Natural killer cell (primary cell): ENCODE data around the gene DDX54. TPM values are rescaled to one million over a fixed set of nuclear protein-coding genes. Genes with fewer than 3 reads are reported as not detected.

Experiments used
- ATAC-seq, 3 donors: fragments of 150-1000 bp in 2 of 3; fragments of 200-7000 bp in 1 of 3; cut with Tn5 transposase; 1 replicate in 1 of 3; 2 replicates in 2 of 3; pipeline ENCODE4 v1.10.0; 2021; ENCODE audit warnings: mild to moderate bottlenecking in 2 of 3, moderate library complexity in 2 of 3
- DNase-seq, 2 donors: peaks; one replicate each; pipeline versions ENCODE4 v3.0.0 to v3.0.0-alpha.2; 2013 to 2021; ENCODE audit warnings: mixed read lengths in 1 of 2
- H3K27ac ChIP-seq: one replicate; pipeline ENCODE4 v1.5.1; 2013; ENCODE audit warnings: mild to moderate bottlenecking, low read length
- H3K27me3 ChIP-seq: one replicate; pipeline ENCODE4 v1.6.1; 2013; ENCODE audit warnings: low read length; ENCODE audit not compliant: control insufficient read depth, insufficient read depth
- H3K36me3 ChIP-seq: one replicate; pipeline ENCODE4 v1.6.1; 2013; ENCODE audit warnings: low read length; ENCODE audit not compliant: control insufficient read depth, insufficient read depth
- H3K4me1 ChIP-seq: one replicate; pipeline ENCODE4 v1.6.1; 2013; ENCODE audit warnings: low read length; ENCODE audit not compliant: control insufficient read depth, insufficient read depth
- H3K4me3 ChIP-seq: one replicate; pipeline ENCODE4 v1.5.1; 2013; ENCODE audit warnings: low read length
- H3K9me3 ChIP-seq: one replicate; pipeline ENCODE4 v1.6.1; 2013; ENCODE audit warnings: low read length; ENCODE audit not compliant: control insufficient read depth, insufficient read depth
- H3K27ac Mint-ChIP-seq, 2 donors: one replicate each; pipeline ENCODE4 v1.8.0; 2022; ENCODE audit warnings: mild to moderate bottlenecking in 2 of 2, mixed read lengths in 2 of 2, moderate library complexity in 1 of 2
- H3K27me3 Mint-ChIP-seq, 2 donors: one replicate each; pipeline ENCODE4 v1.8.0; 2022; ENCODE audit warnings: low read depth in 2 of 2, mixed read lengths in 2 of 2
- H3K36me3 Mint-ChIP-seq: one replicate; pipeline ENCODE4 v1.8.0; 2022; ENCODE audit warnings: mixed read lengths
- H3K4me1 Mint-ChIP-seq, 2 donors: one replicate each; pipeline ENCODE4 v1.8.0; 2022; ENCODE audit warnings: mixed read lengths in 2 of 2
- H3K4me3 Mint-ChIP-seq: one replicate; pipeline ENCODE4 v1.8.0; 2022; ENCODE audit warnings: mild to moderate bottlenecking, moderate library complexity, mixed read lengths
- H3K9me3 Mint-ChIP-seq, 2 donors: one replicate each; pipeline ENCODE4 v1.8.0; 2022; ENCODE audit warnings: mixed read lengths in 2 of 2
- WGBS: methylation state at CpG from one replicate; pipeline ENCODE4 v1.1.7; 2013; ENCODE audit warnings: missing lambda C conversion rate; ENCODE audit not compliant: insufficient coverage; 5-methylcytosine and 5-hydroxymethylcytosine counted together
- intact Hi-C: fragments of 100-400 bp; cut with micrococcal nuclease; formaldehyde crosslinking; loops from one replicate; pipeline ENCODE4 v1.14.2; 2022
- total RNA-seq, 4 donors: library from RNA; stranded (reverse); fragments of 120-200 nt in 1 of 4; gene quantifications; one replicate each; pipeline versions ENCODE4 v1.2.3 to v1.2.4, GENCODE V29; 2013 to 2022
- TF ChIP-seq, protein P1 (sequence below): fragments of 200-600 bp; IDR thresholded peaks from one replicate; pipeline ENCODE4 v1.8.0; 2022; ENCODE audit warnings: antibody characterized with exemption

Gene DDX54
- total RNA-seq, 3 donors from 2014 or later (not counting 1 experiment from before 2014, with no cell fraction given): 84.6 to 100 (median 97.1) TPM

GRCh38 chr12:113133036-113133435 is 52.2 kb downstream of the DDX54 start:
- ATAC-seq (no peak), DNase-seq (no peak)
- peaks cover 5% of the 10 kb centered on the region for H3K27me3 ChIP-seq
- WGBS: 90% methylated on average over 6 of the region's 6 CpGs
- peaks cover 9 to 27% of the 10 kb centered on the region in 2 donors for H3K27me3 Mint-ChIP-seq
- peaks cover 0 to 6% of the 10 kb centered on the region in 2 donors for H3K4me1 Mint-ChIP-seq
- no peak overlapping the region for H3K27ac ChIP-seq
- no peak overlapping the region for H3K4me3 Mint-ChIP-seq
- H3K4me3 ChIP-seq: no peak overlapping the region
- no peaks in the 10 kb centered on the region for H3K9me3 ChIP-seq
- no peak overlapping the region for H3K27ac Mint-ChIP-seq
- H3K36me3 ChIP-seq: no peaks in the 10 kb centered on the region
- H3K36me3 Mint-ChIP-seq: no peaks in the 10 kb centered on the region
- no peaks in the 10 kb centered on the region for H3K9me3 Mint-ChIP-seq
- intact Hi-C loops: no loop called here
- TF ChIP-seq, protein P1, sequence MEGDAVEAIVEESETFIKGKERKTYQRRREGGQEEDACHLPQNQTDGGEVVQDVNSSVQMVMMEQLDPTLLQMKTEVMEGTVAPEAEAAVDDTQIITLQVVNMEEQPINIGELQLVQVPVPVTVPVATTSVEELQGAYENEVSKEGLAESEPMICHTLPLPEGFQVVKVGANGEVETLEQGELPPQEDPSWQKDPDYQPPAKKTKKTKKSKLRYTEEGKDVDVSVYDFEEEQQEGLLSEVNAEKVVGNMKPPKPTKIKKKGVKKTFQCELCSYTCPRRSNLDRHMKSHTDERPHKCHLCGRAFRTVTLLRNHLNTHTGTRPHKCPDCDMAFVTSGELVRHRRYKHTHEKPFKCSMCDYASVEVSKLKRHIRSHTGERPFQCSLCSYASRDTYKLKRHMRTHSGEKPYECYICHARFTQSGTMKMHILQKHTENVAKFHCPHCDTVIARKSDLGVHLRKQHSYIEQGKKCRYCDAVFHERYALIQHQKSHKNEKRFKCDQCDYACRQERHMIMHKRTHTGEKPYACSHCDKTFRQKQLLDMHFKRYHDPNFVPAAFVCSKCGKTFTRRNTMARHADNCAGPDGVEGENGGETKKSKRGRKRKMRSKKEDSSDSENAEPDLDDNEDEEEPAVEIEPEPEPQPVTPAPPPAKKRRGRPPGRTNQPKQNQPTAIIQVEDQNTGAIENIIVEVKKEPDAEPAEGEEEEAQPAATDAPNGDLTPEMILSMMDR: no peak
- peaks cover 16% of the 10 kb centered on the region for H3K4me1 ChIP-seq

DNA sequence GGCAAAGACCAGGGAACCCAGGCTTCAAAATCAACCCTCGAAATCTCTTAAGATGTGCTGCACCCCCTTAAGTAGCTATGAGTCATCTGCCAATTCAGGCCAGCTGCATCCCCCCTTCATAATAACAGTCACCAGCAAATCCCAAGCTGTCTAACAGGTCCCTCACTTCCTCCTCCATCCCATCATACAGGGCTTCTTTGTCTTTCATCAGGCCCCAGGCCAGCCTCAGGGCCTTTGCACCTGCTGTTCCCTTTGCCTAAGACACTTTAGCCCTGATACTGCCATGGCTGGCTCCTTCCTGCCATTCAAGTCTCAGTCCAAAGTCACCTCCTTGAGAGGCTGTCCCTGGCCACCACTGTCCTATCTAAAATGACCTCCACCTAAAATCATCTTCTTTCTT is 53.7 kb downstream of the DDX54 start:
- peaks cover 0 to 6% of the 10 kb centered on the region in 2 donors for H3K4me1 Mint-ChIP-seq
- H3K9me3 Mint-ChIP-seq: no peaks in the 10 kb centered on the region
- Histone ChIP-seq H3K36me3 (no peaks in the 10 kb centered on the region), H3K9me3 (no peaks in the 10 kb centered on the region), H3K27ac (no peak overlapping the region), H3K4me1 (peaks cover 16% of the 10 kb centered on the region), H3K4me3 (no peak overlapping the region), H3K27me3 (peaks cover 5% of the 10 kb centered on the region)
- no peak for ATAC-seq
- no peak for DNase-seq
- intact Hi-C loops: no loop called here
- TF ChIP-seq, protein P1: no peak
- peaks cover 3 to 21% of the 10 kb centered on the region in 2 donors for H3K27me3 Mint-ChIP-seq
- WGBS: 73% methylated on average over 1 of the region's 1 CpG
- H3K36me3 Mint-ChIP-seq: no peaks in the 10 kb centered on the region
- H3K27ac Mint-ChIP-seq: no peak overlapping the region
- no peak overlapping the region for H3K4me3 Mint-ChIP-seq

GRCh38 chr12:113130457-113131135 is 54.7 kb downstream of the DDX54 start:
- H3K4me1 Mint-ChIP-seq: no peaks in the 10 kb centered on the region
- TF ChIP-seq, protein P1: no peak
- DNase-seq (no peak), ATAC-seq (peak in 1 of 3 donors; percentile 2)
- Histone ChIP-seq H3K27me3 (peaks cover 5% of the 10 kb centered on the region), H3K4me3 (no peak overlapping the region), H3K4me1 (peaks cover 10% of the 10 kb centered on the region), H3K36me3 (no peaks in the 10 kb centered on the region), H3K27ac (no peak overlapping the region), H3K9me3 (no peaks in the 10 kb centered on the region)
- intact Hi-C loops: no loop called here
- peaks cover 0 to 15% of the 10 kb centered on the region in 2 donors for H3K27me3 Mint-ChIP-seq
- H3K9me3 Mint-ChIP-seq: no peaks in the 10 kb centered on the region
- no peaks in the 10 kb centered on the region for H3K36me3 Mint-ChIP-seq
- no peak overlapping the region for H3K4me3 Mint-ChIP-seq
- H3K27ac Mint-ChIP-seq: no peak overlapping the region
- WGBS: 69% methylated on average over 14 of the region's 18 CpGs
